A549 (cell line): Measurements from ENCODE around the gene MYLK. TPM values are rescaled to one million over a fixed set of nuclear protein-coding genes. Genes with fewer than 3 reads are reported as not detected.

Source experiments
- ATAC-seq, 2 experiments: fragments of 200-7000 bp in 1 of 2; fragments of >200 bp in 1 of 2; cut with Nextera tagmentation in 1 of 2; cut with Tn5 transposase in 1 of 2; 3 replicates each; pipeline versions ENCODE4 v1.8.0 to v1.9.1; 2018 to 2020; ENCODE audit warnings: mild to moderate bottlenecking in 1 of 2, moderate library complexity in 1 of 2
- CTCF ChIA-PET: fragments of 300-600 bp; sonication (Branson Sonifier 250); formaldehyde crosslinking; extraction: SDS; loops from one replicate; lab custom pipeline; 2021; ENCODE audit warnings: antibody characterized with exemption, inconsistent platforms; lab: Yijun Ruan, JAX
- POLR2A ChIA-PET: fragments of 350-600 bp; formaldehyde crosslinking; extraction: SDS; loops from one replicate; lab custom pipeline; 2021; ENCODE audit warnings: antibody characterized with exemption, inconsistent platforms; lab: Yijun Ruan, JAX
- DNase-seq, 2 experiments: peaks; one replicate each; pipeline versions ENCODE4 v3.0.0 to v3.0.0-alpha.2; 2011 to 2016; ENCODE audit warnings: low read depth in 1 of 2, low spot score in 1 of 2
- FAIRE-seq: peaks from 2 replicates; lab custom pipeline; 2011; peaks lifted over from hg19 to GRCh38; lab: Jason Lieb, UNC
- H3K27ac ChIP-seq, 2 experiments: fragments of >200 bp; sonication (Bioruptor Twin); formaldehyde crosslinking; 3 replicates each; pipeline ENCODE4 v1.5.1; 2016 to 2017
- H3K4me1 ChIP-seq: fragments of >200 bp; sonication (Bioruptor Twin); formaldehyde crosslinking; 3 replicates; pipeline ENCODE4 v1.6.1; 2016
- H3K4me2 ChIP-seq: fragments of >200 bp; sonication (Bioruptor Twin); formaldehyde crosslinking; 3 replicates; pipeline ENCODE4 v1.6.1; 2016
- H3K4me3 ChIP-seq: fragments of >200 bp; sonication (Bioruptor Twin); formaldehyde crosslinking; 3 replicates; pipeline ENCODE4 v1.5.1; 2016
- H3K9me3 ChIP-seq: fragments of >200 bp; sonication (Bioruptor Twin); formaldehyde crosslinking; 3 replicates; pipeline ENCODE4 v1.6.1; 2016
- BHLHE40 ChIP-seq: IDR thresholded peaks from 2 replicates; pipeline ENCODE4 v1.6.1; 2012; ENCODE audit warnings: low read depth, low read length, inconsistent platforms
- CHD2 ChIP-seq: fragments of 150-350 bp; IDR thresholded peaks from 2 replicates; pipeline ENCODE4 v1.6.1; 2014; ENCODE audit warnings: low read length; ENCODE audit not compliant: partially characterized antibody
- EHMT2 ChIP-seq: fragments of 200-600 bp; sonication (generic); IDR thresholded peaks from 2 replicates; pipeline ENCODE4 v1.6.1; 2016; ENCODE audit warnings: antibody characterized with exemption, low read depth, mild to moderate bottlenecking, moderate library complexity
- ESRRA ChIP-seq: fragments of 150-350 bp; IDR thresholded peaks from 2 replicates; pipeline ENCODE4 v1.6.1; 2014; ENCODE audit warnings: mild to moderate bottlenecking, low read length, borderline replicate concordance
- FOSB ChIP-seq: fragments of 250-450 bp; sonication (Bioruptor Pico); IDR thresholded peaks from 2 replicates; pipeline ENCODE4 v1.5.0; 2020; ENCODE audit warnings: mild to moderate bottlenecking, moderate library complexity
- FOSL2 ChIP-seq, 2 experiments: fragments of 450-650 bp in 1 of 2; fragments of >200 bp in 1 of 2; sonication (Bioruptor Twin) in 1 of 2; formaldehyde crosslinking; IDR thresholded peaks; 2 replicates each; pipeline versions ENCODE4 v1.5.0 to v1.6.1; 2016 to 2020; ENCODE audit warnings: mild to moderate bottlenecking in 1 of 2, moderate library complexity in 1 of 2
- HEYL ChIP-seq: fragments of 250-450 bp; sonication (Bioruptor Pico); IDR thresholded peaks from 2 replicates; pipeline ENCODE4 v1.8.0; 2021; ENCODE audit warnings: mild to moderate bottlenecking, moderate library complexity
- HOXA7 ChIP-seq: fragments of 250-450 bp; sonication (Bioruptor Pico); IDR thresholded peaks from 2 replicates; pipeline ENCODE4 v1.5.0; 2020; ENCODE audit warnings: mild to moderate bottlenecking, moderate library complexity
- JUN ChIP-seq, 2 experiments: fragments of >200 bp; sonication (Bioruptor Twin); formaldehyde crosslinking; IDR thresholded peaks; 2 replicates in 1 of 2; 3 replicates in 1 of 2; pipeline ENCODE4 v1.6.1; 2016 to 2017
- JUNB ChIP-seq: fragments of >200 bp; sonication (Bioruptor Twin); formaldehyde crosslinking; IDR thresholded peaks from 2 replicates; pipeline ENCODE4 v1.6.1; 2016
- MAFK ChIP-seq: fragments of 450-650 bp; IDR thresholded peaks from 2 replicates; pipeline ENCODE4 v1.6.1; 2014; ENCODE audit not compliant: partially characterized antibody
- NFE2L2 ChIP-seq: fragments of 150-350 bp; conservative IDR thresholded peaks from 2 replicates; pipeline ENCODE4 v1.6.1; 2014; ENCODE audit warnings: low read length
- NPAS2 ChIP-seq: fragments of 250-450 bp; sonication (Bioruptor Pico); IDR thresholded peaks from 2 replicates; pipeline ENCODE4 v1.8.0; 2022; ENCODE audit warnings: mild to moderate bottlenecking, moderate library complexity, borderline replicate concordance
- PHF8 ChIP-seq: fragments of 200-600 bp; sonication (generic); IDR thresholded peaks from 2 replicates; pipeline ENCODE4 v1.6.1; 2016; ENCODE audit warnings: low read depth, mild to moderate bottlenecking, antibody characterized with exemption, moderate library complexity, borderline replicate concordance
- POLR2A ChIP-seq: IDR thresholded peaks from 2 replicates; pipeline ENCODE4 v1.6.1; 2012; ENCODE audit warnings: mild to moderate bottlenecking, low read length
- RARB ChIP-seq: fragments of 250-450 bp; sonication (Bioruptor Pico); IDR thresholded peaks from 2 replicates; pipeline ENCODE4 v1.8.0; 2021; ENCODE audit warnings: mild to moderate bottlenecking, moderate library complexity
- TP53 ChIP-seq: fragments of 250-450 bp; sonication (Bioruptor Pico); IDR thresholded peaks from 2 replicates; pipeline ENCODE4 v1.5.0; 2021; ENCODE audit warnings: mild to moderate bottlenecking, moderate library complexity
- ZFP36 ChIP-seq: fragments of 450-650 bp; IDR thresholded peaks from 2 replicates; pipeline ENCODE4 v1.6.1; 2014; ENCODE audit warnings: borderline replicate concordance; ENCODE audit not compliant: partially characterized antibody
- ZNF302 ChIP-seq: fragments of 250-450 bp; sonication (Bioruptor Pico); IDR thresholded peaks from 2 replicates; pipeline ENCODE4 v1.9.0; 2021; ENCODE audit warnings: inconsistent platforms, mild to moderate bottlenecking, moderate library complexity
- WGBS: methylation state at CpG from one replicate; pipeline ENCODE4 v1.1.6; 2017; ENCODE audit errors: missing lambda C conversion rate; 5-methylcytosine and 5-hydroxymethylcytosine counted together
- polyA plus RNA-seq, 4 experiments: library from polyadenylated mRNA; depleted of rRNA in 3 of 4; stranded (reverse); fragments of >200 nt; fragmentation: RNase III in 1 of 4; extraction: RNeasy Plus Mini Kit Qiagen cat#74134 plus additional on column Dnase treatment in 1 of 4; gene quantifications; 2 replicates in 3 of 4; 3 replicates in 1 of 4; pipeline ENCODE4 v1.2.3, GENCODE V29; 2011 to 2017
- TF ChIP-seq, protein P1 (sequence below): fragments of >200 bp; sonication (Bioruptor Twin); formaldehyde crosslinking; IDR thresholded peaks from 3 replicates; pipeline ENCODE4 v1.5.1; 2016
- TF ChIP-seq, protein P2 (sequence below): fragments of 250-450 bp; sonication (Bioruptor Pico); IDR thresholded peaks from 2 replicates; pipeline ENCODE4 v1.5.0; 2020; ENCODE audit warnings: low read depth, mild to moderate bottlenecking, moderate library complexity
- TF ChIP-seq, protein P3 (sequence below): fragments of 450-650 bp; IDR thresholded peaks from 2 replicates; pipeline ENCODE4 v1.6.1; 2014; ENCODE audit warnings: antibody characterized with exemption
- TF ChIP-seq, protein P4 (sequence below): fragments of >200 bp; sonication (Bioruptor Twin); formaldehyde crosslinking; IDR thresholded peaks from 3 replicates; pipeline ENCODE4 v1.6.1; 2016
- TF ChIP-seq, protein P5 (sequence below): fragments of 200-600 bp; sonication (generic); IDR thresholded peaks from 2 replicates; pipeline ENCODE4 v1.6.1; 2016; ENCODE audit warnings: antibody characterized with exemption, mild to moderate bottlenecking, moderate library complexity

Gene MYLK
- polyA plus RNA-seq, 2 of the 4 experiments (the other 2 are of a cell fraction): 16.9 to 17.4 TPM

DNA sequence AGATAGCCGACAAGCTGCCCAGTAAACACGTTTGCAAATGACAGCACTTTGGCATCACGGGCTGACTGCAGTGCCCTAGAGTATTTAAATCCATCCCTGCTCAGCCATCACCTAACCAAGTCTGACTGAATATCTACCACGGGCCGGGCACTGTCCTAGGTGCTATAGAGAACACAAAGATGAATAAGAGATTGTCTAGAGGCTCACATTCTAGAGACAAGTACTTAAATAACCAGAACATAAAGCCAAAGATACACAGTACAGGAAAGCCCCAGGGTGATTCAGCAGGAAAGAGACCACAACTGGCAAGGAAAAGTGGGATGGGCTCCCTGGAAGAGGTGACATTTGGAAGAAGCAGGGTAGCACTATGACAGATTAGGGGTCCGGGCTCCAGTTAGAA, 103.5 kb downstream of the MYLK start:
- 69% methylated on average over 6 of the region's 6 CpGs for WGBS
- DNase-seq (no peak), FAIRE-seq (no peak), ATAC-seq (peak in 1 of 2 experiments; percentile 36; a peak in 2 of 6 replicates)
- Histone ChIP-seq H3K4me3 (no peak overlapping the region), H3K4me1 (peaks cover 26% of the 10 kb centered on the region), H3K9me3 (no peaks in the 10 kb centered on the region), H3K4me2 (no peak overlapping the region), H3K27ac (peak overlapping the region in 1 of 2 experiments; percentile 56; a peak in 3 of 6 replicates)
- peak; percentile 26 for TF ChIP-seq ZFP36
- TF ChIP-seq POLR2A: no peak
- TF ChIP-seq, protein P1, sequence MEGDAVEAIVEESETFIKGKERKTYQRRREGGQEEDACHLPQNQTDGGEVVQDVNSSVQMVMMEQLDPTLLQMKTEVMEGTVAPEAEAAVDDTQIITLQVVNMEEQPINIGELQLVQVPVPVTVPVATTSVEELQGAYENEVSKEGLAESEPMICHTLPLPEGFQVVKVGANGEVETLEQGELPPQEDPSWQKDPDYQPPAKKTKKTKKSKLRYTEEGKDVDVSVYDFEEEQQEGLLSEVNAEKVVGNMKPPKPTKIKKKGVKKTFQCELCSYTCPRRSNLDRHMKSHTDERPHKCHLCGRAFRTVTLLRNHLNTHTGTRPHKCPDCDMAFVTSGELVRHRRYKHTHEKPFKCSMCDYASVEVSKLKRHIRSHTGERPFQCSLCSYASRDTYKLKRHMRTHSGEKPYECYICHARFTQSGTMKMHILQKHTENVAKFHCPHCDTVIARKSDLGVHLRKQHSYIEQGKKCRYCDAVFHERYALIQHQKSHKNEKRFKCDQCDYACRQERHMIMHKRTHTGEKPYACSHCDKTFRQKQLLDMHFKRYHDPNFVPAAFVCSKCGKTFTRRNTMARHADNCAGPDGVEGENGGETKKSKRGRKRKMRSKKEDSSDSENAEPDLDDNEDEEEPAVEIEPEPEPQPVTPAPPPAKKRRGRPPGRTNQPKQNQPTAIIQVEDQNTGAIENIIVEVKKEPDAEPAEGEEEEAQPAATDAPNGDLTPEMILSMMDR: no peak
- no peak for TF ChIP-seq EHMT2
- no peak for TF ChIP-seq JUNB
- TF ChIP-seq, protein P2, sequence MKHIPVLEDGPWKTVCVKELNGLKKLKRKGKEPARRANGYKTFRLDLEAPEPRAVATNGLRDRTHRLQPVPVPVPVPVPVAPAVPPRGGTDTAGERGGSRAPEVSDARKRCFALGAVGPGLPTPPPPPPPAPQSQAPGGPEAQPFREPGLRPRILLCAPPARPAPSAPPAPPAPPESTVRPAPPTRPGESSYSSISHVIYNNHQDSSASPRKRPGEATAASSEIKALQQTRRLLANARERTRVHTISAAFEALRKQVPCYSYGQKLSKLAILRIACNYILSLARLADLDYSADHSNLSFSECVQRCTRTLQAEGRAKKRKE (CRISPR knock-in tag): no peak
- TF ChIP-seq FOSL2 (IDR thresholded peaks at IDR 0.05): no peak
- no peak for TF ChIP-seq FOSL2 (CRISPR knock-in tag; IDR thresholded peaks at IDR 0.05)
- ChIA-PET CTCF (no interaction called here), POLR2A (no interaction called here)

DNA sequence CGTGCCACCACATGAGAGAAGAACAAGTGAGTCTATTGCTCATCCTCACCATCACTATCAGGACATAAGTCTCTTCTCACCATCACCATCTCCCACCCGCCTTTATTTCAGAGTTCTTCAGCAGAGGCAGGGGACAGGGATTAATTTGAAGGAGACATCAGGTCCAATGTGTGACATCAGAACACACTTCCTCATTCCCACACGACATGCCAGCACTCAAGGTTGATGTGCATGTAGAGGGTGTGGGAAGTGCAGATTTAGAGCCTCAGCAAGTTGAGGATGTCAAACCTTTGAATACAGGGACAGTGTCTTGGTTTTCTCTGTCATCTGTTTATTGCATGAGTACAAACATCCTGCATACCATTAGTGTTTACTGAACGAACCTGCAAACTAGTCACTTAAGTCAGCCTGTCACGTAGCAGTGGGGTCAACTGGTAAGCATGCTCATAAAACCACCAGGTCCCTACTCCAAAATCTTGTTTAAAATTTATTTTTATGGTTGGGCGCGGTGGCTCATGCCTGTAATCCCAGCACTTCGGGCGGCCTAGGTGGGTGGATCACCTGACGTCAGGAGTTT, 104.4 kb downstream of the MYLK start:
- DNase-seq: no peak
- CTCF ChIA-PET: no interaction called here
- ATAC-seq: no peak

More for the DNA sequence above, 104.4 kb downstream of the MYLK start:
- Histone ChIP-seq H3K27ac (peak overlapping the region in 1 of 2 experiments; percentile 23; a peak in 1 of 6 replicates), H3K4me2 (no peak overlapping the region), H3K9me3 (no peaks in the 10 kb centered on the region), H3K4me1 (peaks cover 26% of the 10 kb centered on the region)
- POLR2A ChIA-PET: no interaction called here
- no peak for FAIRE-seq
- WGBS: 91% methylated on average over 10 of the region's 10 CpGs
- TF ChIP-seq PHF8 (no peak), RARB (CRISPR knock-in tag) (no peak), JUNB (no peak), JUN (IDR thresholded peaks at IDR 0.05) (no peak), CHD2 (no peak), TP53 (no peak), ESRRA (no peak), ZNF302 (CRISPR knock-in tag) (no peak), BHLHE40 (no peak), HOXA7 (no peak), FOSB (CRISPR knock-in tag) (no peak), MAFK (no peak), NPAS2 (CRISPR knock-in tag) (no peak), HEYL (CRISPR knock-in tag) (no peak), NFE2L2 (no peak)
- TF ChIP-seq, protein P3, sequence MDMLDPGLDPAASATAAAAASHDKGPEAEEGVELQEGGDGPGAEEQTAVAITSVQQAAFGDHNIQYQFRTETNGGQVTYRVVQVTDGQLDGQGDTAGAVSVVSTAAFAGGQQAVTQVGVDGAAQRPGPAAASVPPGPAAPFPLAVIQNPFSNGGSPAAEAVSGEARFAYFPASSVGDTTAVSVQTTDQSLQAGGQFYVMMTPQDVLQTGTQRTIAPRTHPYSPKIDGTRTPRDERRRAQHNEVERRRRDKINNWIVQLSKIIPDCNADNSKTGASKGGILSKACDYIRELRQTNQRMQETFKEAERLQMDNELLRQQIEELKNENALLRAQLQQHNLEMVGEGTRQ: no peak
- TF ChIP-seq, protein P4, sequence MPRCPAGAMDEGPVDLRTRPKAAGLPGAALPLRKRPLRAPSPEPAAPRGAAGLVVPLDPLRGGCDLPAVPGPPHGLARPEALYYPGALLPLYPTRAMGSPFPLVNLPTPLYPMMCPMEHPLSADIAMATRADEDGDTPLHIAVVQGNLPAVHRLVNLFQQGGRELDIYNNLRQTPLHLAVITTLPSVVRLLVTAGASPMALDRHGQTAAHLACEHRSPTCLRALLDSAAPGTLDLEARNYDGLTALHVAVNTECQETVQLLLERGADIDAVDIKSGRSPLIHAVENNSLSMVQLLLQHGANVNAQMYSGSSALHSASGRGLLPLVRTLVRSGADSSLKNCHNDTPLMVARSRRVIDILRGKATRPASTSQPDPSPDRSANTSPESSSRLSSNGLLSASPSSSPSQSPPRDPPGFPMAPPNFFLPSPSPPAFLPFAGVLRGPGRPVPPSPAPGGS: no peak
- TF ChIP-seq, protein P5, sequence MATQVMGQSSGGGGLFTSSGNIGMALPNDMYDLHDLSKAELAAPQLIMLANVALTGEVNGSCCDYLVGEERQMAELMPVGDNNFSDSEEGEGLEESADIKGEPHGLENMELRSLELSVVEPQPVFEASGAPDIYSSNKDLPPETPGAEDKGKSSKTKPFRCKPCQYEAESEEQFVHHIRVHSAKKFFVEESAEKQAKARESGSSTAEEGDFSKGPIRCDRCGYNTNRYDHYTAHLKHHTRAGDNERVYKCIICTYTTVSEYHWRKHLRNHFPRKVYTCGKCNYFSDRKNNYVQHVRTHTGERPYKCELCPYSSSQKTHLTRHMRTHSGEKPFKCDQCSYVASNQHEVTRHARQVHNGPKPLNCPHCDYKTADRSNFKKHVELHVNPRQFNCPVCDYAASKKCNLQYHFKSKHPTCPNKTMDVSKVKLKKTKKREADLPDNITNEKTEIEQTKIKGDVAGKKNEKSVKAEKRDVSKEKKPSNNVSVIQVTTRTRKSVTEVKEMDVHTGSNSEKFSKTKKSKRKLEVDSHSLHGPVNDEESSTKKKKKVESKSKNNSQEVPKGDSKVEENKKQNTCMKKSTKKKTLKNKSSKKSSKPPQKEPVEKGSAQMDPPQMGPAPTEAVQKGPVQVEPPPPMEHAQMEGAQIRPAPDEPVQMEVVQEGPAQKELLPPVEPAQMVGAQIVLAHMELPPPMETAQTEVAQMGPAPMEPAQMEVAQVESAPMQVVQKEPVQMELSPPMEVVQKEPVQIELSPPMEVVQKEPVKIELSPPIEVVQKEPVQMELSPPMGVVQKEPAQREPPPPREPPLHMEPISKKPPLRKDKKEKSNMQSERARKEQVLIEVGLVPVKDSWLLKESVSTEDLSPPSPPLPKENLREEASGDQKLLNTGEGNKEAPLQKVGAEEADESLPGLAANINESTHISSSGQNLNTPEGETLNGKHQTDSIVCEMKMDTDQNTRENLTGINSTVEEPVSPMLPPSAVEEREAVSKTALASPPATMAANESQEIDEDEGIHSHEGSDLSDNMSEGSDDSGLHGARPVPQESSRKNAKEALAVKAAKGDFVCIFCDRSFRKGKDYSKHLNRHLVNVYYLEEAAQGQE: no peak
- TF ChIP-seq, all 56 proteins: peak for 0
- H3K4me3 ChIP-seq: no peak overlapping the region
